MCF 10A (cell line): ENCODE measurements around the gene FREM1. TPM values are rescaled to one million over a fixed set of nuclear protein-coding genes. Genes with fewer than 3 reads are reported as not detected.

Experiments used
- BruUV-seq: library from RNA; stranded (reverse); fragments of 400-500 nt; replicated peaks from 2 replicates; lab custom pipeline; 2021; lab: Mats Ljungman, UMichigan
- CTCF ChIA-PET: fragments of 300-600 bp; sonication (Branson Sonifier 250); formaldehyde crosslinking; extraction: SDS; loops from one replicate; lab custom pipeline; 2021; ENCODE audit warnings: antibody characterized with exemption, inconsistent platforms; lab: Yijun Ruan, JAX
- POLR2A ChIA-PET: fragments of 300-600, 350-650 bp; sonication (Branson Sonifier 250); formaldehyde crosslinking; extraction: SDS; loops from one replicate; lab custom pipeline; 2020; ENCODE audit warnings: antibody characterized with exemption, inconsistent platforms; lab: Yijun Ruan, JAX
- DNase-seq: peaks from one replicate; pipeline ENCODE4 v3.0.0-alpha.2; 2018; ENCODE audit not compliant: unreplicated experiment
- H3K27ac Mint-ChIP-seq: one replicate; pipeline ENCODE4 v1.8.0; 2022; ENCODE audit warnings: mild to moderate bottlenecking, low read depth, mixed read lengths; ENCODE audit not compliant: unreplicated experiment
- H3K27me3 Mint-ChIP-seq: one replicate; pipeline ENCODE4 v1.8.0; 2022; ENCODE audit warnings: mixed read lengths; ENCODE audit not compliant: insufficient read depth, unreplicated experiment
- H3K36me3 Mint-ChIP-seq: one replicate; pipeline ENCODE4 v1.8.0; 2022; ENCODE audit warnings: mild to moderate bottlenecking, moderate library complexity, mixed read lengths; ENCODE audit not compliant: insufficient read depth, unreplicated experiment
- H3K4me1 Mint-ChIP-seq: one replicate; pipeline ENCODE4 v1.8.0; 2022; ENCODE audit warnings: mixed read lengths; ENCODE audit not compliant: insufficient read depth, unreplicated experiment
- H3K4me3 Mint-ChIP-seq: one replicate; pipeline ENCODE4 v1.8.0; 2022; ENCODE audit warnings: mild to moderate bottlenecking, moderate library complexity, mixed read lengths; ENCODE audit not compliant: unreplicated experiment
- H3K9me3 Mint-ChIP-seq: one replicate; pipeline ENCODE4 v1.8.0; 2022; ENCODE audit warnings: mixed read lengths; ENCODE audit not compliant: unreplicated experiment
- CTCF ChIP-seq: fragments of 200-600 bp; IDR thresholded peaks from one replicate; pipeline ENCODE4 v1.8.0; 2022; ENCODE audit warnings: antibody characterized with exemption, mild to moderate bottlenecking; ENCODE audit not compliant: unreplicated experiment
- intact Hi-C: fragments of 100-400 bp; cut with micrococcal nuclease; formaldehyde crosslinking; loops from 2 replicates; pipeline ENCODE4 v1.14.1; 2022
- total RNA-seq: library from RNA; stranded (reverse); gene quantifications from 2 replicates; pipeline ENCODE4 v1.2.3, GENCODE V29; 2022

Gene FREM1
- total RNA-seq, 1 experiment from 2014 or later, result not detected

- Mint-ChIP-seq H3K27ac (no peak overlapping the region), H3K36me3 (no peaks in the 10 kb centered on the region), H3K9me3 (no peaks in the 10 kb centered on the region), H3K27me3 (peaks cover 11% of the 10 kb centered on the region), H3K4me3 (no peak overlapping the region), H3K4me1 (no peaks in the 10 kb centered on the region)
- CTCF ChIA-PET, result no interaction called here
- intact Hi-C loops, result no loop called here
- no peak for DNase-seq
- TF ChIP-seq CTCF, result no peak
- no TSS peak for BruUV-seq
- POLR2A ChIA-PET, result no interaction called here
These were observed 4.2 kb downstream of the FREM1 start for GRCh38 chr9:14906000-14906399.

GRCh38 chr9:14903040-14903439 is 7.2 kb downstream of the FREM1 start:
- H3K36me3 Mint-ChIP-seq, result no peaks in the 10 kb centered on the region
- ChIA-PET POLR2A (no interaction called here), CTCF (no interaction called here)
- no peaks in the 10 kb centered on the region for H3K9me3 Mint-ChIP-seq
- BruUV-seq, result no TSS peak
- TF ChIP-seq CTCF, result no peak
- no peak overlapping the region for H3K27ac Mint-ChIP-seq
- H3K27me3 Mint-ChIP-seq, result peaks cover 31% of the 10 kb centered on the region
- H3K4me3 Mint-ChIP-seq, result no peak overlapping the region
- intact Hi-C loops, result no loop called here
- H3K4me1 Mint-ChIP-seq, result no peaks in the 10 kb centered on the region
- no peak for DNase-seq

GRCh38 chr9:14902561-14902960 is 7.7 kb downstream of the FREM1 start:
- TF ChIP-seq CTCF, result no peak
- Mint-ChIP-seq H3K27ac (no peak overlapping the region), H3K36me3 (no peaks in the 10 kb centered on the region), H3K9me3 (no peaks in the 10 kb centered on the region), H3K4me3 (no peak overlapping the region), H3K4me1 (no peaks in the 10 kb centered on the region), H3K27me3 (peaks cover 31% of the 10 kb centered on the region)
- BruUV-seq, result no TSS peak
- intact Hi-C loops, result no loop called here
- POLR2A ChIA-PET, result no interaction called here
- no peak for DNase-seq
- CTCF ChIA-PET, result interaction anchor here (0.6 kb wide), 1 partner anchor 1264 kb away, joined by 3 read pairs; no protein-coding TSS in a partner anchor

GRCh38 chr9:14899815-14900193 is 10.4 kb downstream of the FREM1 start:
- TF ChIP-seq CTCF, result no peak
- ChIA-PET CTCF (no interaction called here), POLR2A (no interaction called here)
- no peak overlapping the region for H3K27ac Mint-ChIP-seq
- no peaks in the 10 kb centered on the region for H3K9me3 Mint-ChIP-seq
- intact Hi-C loops, result no loop called here
- DNase-seq, result no peak
- no TSS peak for BruUV-seq
- H3K4me1 Mint-ChIP-seq, result no peaks in the 10 kb centered on the region
- peaks cover 31% of the 10 kb centered on the region for H3K27me3 Mint-ChIP-seq
- H3K4me3 Mint-ChIP-seq, result no peak overlapping the region
- H3K36me3 Mint-ChIP-seq, result no peaks in the 10 kb centered on the region
